MCF 10A (cell line): ENCODE results near the gene CRB2. TPM values are rescaled to one million over a fixed set of nuclear protein-coding genes. Genes with fewer than 3 reads are reported as not detected.
A peak's percentile ranks its signal among the peaks of the same experiment; 100 is the strongest.

Source experiments
- BruUV-seq: library from RNA; stranded (reverse); fragments of 400-500 nt; replicated peaks from 2 replicates; lab custom pipeline; 2021; lab: Mats Ljungman, UMichigan
- CTCF ChIA-PET: fragments of 300-600 bp; sonication (Branson Sonifier 250); formaldehyde crosslinking; extraction: SDS; loops from one replicate; lab custom pipeline; 2021; ENCODE audit warnings: antibody characterized with exemption, inconsistent platforms; lab: Yijun Ruan, JAX
- POLR2A ChIA-PET: fragments of 300-600, 350-650 bp; sonication (Branson Sonifier 250); formaldehyde crosslinking; extraction: SDS; loops from one replicate; lab custom pipeline; 2020; ENCODE audit warnings: antibody characterized with exemption, inconsistent platforms; lab: Yijun Ruan, JAX
- DNase-seq: peaks from one replicate; pipeline ENCODE4 v3.0.0-alpha.2; 2018; ENCODE audit not compliant: unreplicated experiment
- H3K27ac Mint-ChIP-seq: one replicate; pipeline ENCODE4 v1.8.0; 2022; ENCODE audit warnings: mild to moderate bottlenecking, low read depth, mixed read lengths; ENCODE audit not compliant: unreplicated experiment
- H3K27me3 Mint-ChIP-seq: one replicate; pipeline ENCODE4 v1.8.0; 2022; ENCODE audit warnings: mixed read lengths; ENCODE audit not compliant: insufficient read depth, unreplicated experiment
- H3K36me3 Mint-ChIP-seq: one replicate; pipeline ENCODE4 v1.8.0; 2022; ENCODE audit warnings: mild to moderate bottlenecking, moderate library complexity, mixed read lengths; ENCODE audit not compliant: insufficient read depth, unreplicated experiment
- H3K4me1 Mint-ChIP-seq: one replicate; pipeline ENCODE4 v1.8.0; 2022; ENCODE audit warnings: mixed read lengths; ENCODE audit not compliant: insufficient read depth, unreplicated experiment
- H3K4me3 Mint-ChIP-seq: one replicate; pipeline ENCODE4 v1.8.0; 2022; ENCODE audit warnings: mild to moderate bottlenecking, moderate library complexity, mixed read lengths; ENCODE audit not compliant: unreplicated experiment
- H3K9me3 Mint-ChIP-seq: one replicate; pipeline ENCODE4 v1.8.0; 2022; ENCODE audit warnings: mixed read lengths; ENCODE audit not compliant: unreplicated experiment
- CTCF ChIP-seq: fragments of 200-600 bp; IDR thresholded peaks from one replicate; pipeline ENCODE4 v1.8.0; 2022; ENCODE audit warnings: antibody characterized with exemption, mild to moderate bottlenecking; ENCODE audit not compliant: unreplicated experiment
- intact Hi-C: fragments of 100-400 bp; cut with micrococcal nuclease; formaldehyde crosslinking; loops from 2 replicates; pipeline ENCODE4 v1.14.1; 2022
- total RNA-seq: library from RNA; stranded (reverse); gene quantifications from 2 replicates; pipeline ENCODE4 v1.2.3, GENCODE V29; 2022

Gene CRB2
- total RNA-seq, 1 experiment from 2014 or later: not detected

- POLR2A ChIA-PET: no interaction called here
- Mint-ChIP-seq H3K27ac (no peak overlapping the region), H3K36me3 (peaks cover 8% of the 10 kb centered on the region), H3K9me3 (no peaks in the 10 kb centered on the region), H3K4me3 (no peak overlapping the region), H3K27me3 (no peaks in the 10 kb centered on the region), H3K4me1 (no peaks in the 10 kb centered on the region)
- TF ChIP-seq CTCF: peak; percentile 26
- CTCF ChIA-PET: interaction anchor here (0.6 to 1.7 kb wide), 2 partner anchors 9 to 275 kb away, joined by 3 to 7 read pairs; no protein-coding TSS in a partner anchor
- DNase-seq: no peak
- intact Hi-C loops: no loop called here
- BruUV-seq: no TSS peak
Observed at GRCh38 chr9:123399803-123400378, 43.9 kb downstream of the CRB2 start.

- TF ChIP-seq CTCF: no peak
- POLR2A ChIA-PET: no interaction called here
- no peaks in the 10 kb centered on the region for H3K27me3 Mint-ChIP-seq
- CTCF ChIA-PET: interaction anchor here (1.7 kb wide), 1 partner anchor 8 kb away, joined by 7 read pairs; no protein-coding TSS in a partner anchor
- H3K36me3 Mint-ChIP-seq: peaks cover 8% of the 10 kb centered on the region
- H3K4me3 Mint-ChIP-seq: no peak overlapping the region
- intact Hi-C loops: no loop called here
- no peak for DNase-seq
- BruUV-seq: no TSS peak
- no peak overlapping the region for H3K27ac Mint-ChIP-seq
- no peaks in the 10 kb centered on the region for H3K9me3 Mint-ChIP-seq
- no peaks in the 10 kb centered on the region for H3K4me1 Mint-ChIP-seq
Observed at GRCh38 chr9:123400926-123401503, 45.0 kb downstream of the CRB2 start.

GRCh38 chr9:123401879-123402513, 46.0 kb downstream of the CRB2 start:
- Mint-ChIP-seq H3K4me1 (no peaks in the 10 kb centered on the region), H3K36me3 (peaks cover 8% of the 10 kb centered on the region), H3K4me3 (no peak overlapping the region), H3K27me3 (no peaks in the 10 kb centered on the region), H3K9me3 (no peaks in the 10 kb centered on the region), H3K27ac (no peak overlapping the region)
- intact Hi-C loops: no loop called here
- ChIA-PET CTCF (interaction anchor here (0.8 to 1.1 kb wide), 2 partner anchors 42 to 849 kb away, joined by 3 read pairs; no protein-coding TSS in a partner anchor), POLR2A (no interaction called here)
- TF ChIP-seq CTCF: peak; percentile 31
- DNase-seq: peak; percentile 41
- no TSS peak for BruUV-seq

- intact Hi-C loops: no loop called here
- H3K4me1 Mint-ChIP-seq: no peaks in the 10 kb centered on the region
- no peak overlapping the region for H3K27ac Mint-ChIP-seq
- peaks cover 8% of the 10 kb centered on the region for H3K36me3 Mint-ChIP-seq
- DNase-seq: no peak
- BruUV-seq: no TSS peak
- H3K9me3 Mint-ChIP-seq: no peaks in the 10 kb centered on the region
- ChIA-PET CTCF (interaction anchor here (0.9 to 1.1 kb wide), 3 partner anchors 21 to 848 kb away, joined by 3 to 6 read pairs (median 4); no protein-coding TSS in a partner anchor), POLR2A (no interaction called here)
- H3K4me3 Mint-ChIP-seq: no peak overlapping the region
- TF ChIP-seq CTCF: no peak
- no peaks in the 10 kb centered on the region for H3K27me3 Mint-ChIP-seq
Observed at GRCh38 chr9:123402981-123403509, 47.0 kb downstream of the CRB2 start.
